ENCODE results near the gene CAMTA1.

GRCh38 chr1:7025013-7025412, 239.8 kb downstream of the CAMTA1 start:
- TF ChIP-seq ZNF114 (tag by site-specific recombination; IDR thresholded peaks at IDR 0.05) (no peak), ZSCAN30 (tag by site-specific recombination; IDR thresholded peaks at IDR 0.05) (no peak), REST (tag by site-specific recombination; IDR thresholded peaks at IDR 0.05) (no peak), TRIM28 (IDR thresholded peaks at IDR 0.05; ENCODE audit: borderline replicate concordance, low read length) (no peak), ZNF341 (tag by site-specific recombination; IDR thresholded peaks at IDR 0.05; ENCODE audit: low read depth) (no peak), GLI2 (tag by site-specific recombination; IDR thresholded peaks at IDR 0.05; ENCODE audit: borderline replicate concordance, low read depth) (no peak), ZNF133 (tag by site-specific recombination; IDR thresholded peaks at IDR 0.05) (no peak)
- TF ChIP-seq, protein P1, sequence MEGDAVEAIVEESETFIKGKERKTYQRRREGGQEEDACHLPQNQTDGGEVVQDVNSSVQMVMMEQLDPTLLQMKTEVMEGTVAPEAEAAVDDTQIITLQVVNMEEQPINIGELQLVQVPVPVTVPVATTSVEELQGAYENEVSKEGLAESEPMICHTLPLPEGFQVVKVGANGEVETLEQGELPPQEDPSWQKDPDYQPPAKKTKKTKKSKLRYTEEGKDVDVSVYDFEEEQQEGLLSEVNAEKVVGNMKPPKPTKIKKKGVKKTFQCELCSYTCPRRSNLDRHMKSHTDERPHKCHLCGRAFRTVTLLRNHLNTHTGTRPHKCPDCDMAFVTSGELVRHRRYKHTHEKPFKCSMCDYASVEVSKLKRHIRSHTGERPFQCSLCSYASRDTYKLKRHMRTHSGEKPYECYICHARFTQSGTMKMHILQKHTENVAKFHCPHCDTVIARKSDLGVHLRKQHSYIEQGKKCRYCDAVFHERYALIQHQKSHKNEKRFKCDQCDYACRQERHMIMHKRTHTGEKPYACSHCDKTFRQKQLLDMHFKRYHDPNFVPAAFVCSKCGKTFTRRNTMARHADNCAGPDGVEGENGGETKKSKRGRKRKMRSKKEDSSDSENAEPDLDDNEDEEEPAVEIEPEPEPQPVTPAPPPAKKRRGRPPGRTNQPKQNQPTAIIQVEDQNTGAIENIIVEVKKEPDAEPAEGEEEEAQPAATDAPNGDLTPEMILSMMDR (tag by site-specific recombination; IDR thresholded peaks at IDR 0.05) = no peak
- TF ChIP-seq, protein P2, sequence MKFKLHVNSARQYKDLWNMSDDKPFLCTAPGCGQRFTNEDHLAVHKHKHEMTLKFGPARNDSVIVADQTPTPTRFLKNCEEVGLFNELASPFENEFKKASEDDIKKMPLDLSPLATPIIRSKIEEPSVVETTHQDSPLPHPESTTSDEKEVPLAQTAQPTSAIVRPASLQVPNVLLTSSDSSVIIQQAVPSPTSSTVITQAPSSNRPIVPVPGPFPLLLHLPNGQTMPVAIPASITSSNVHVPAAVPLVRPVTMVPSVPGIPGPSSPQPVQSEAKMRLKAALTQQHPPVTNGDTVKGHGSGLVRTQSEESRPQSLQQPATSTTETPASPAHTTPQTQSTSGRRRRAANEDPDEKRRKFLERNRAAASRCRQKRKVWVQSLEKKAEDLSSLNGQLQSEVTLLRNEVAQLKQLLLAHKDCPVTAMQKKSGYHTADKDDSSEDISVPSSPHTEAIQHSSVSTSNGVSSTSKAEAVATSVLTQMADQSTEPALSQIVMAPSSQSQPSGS (tag by site-specific recombination; IDR thresholded peaks at IDR 0.05; ENCODE audit: low read depth) = no peak

Data from HEK293 (cell line).